C4-2B (cell line): Measurements from ENCODE around the gene FCAR.

ENCODE experiments used
- CTCF ChIP-seq: fragments of 450-650 bp; conservative IDR thresholded peaks from 2 replicates; pipeline ENCODE4 v1.5.1; 2017; ENCODE audit warnings: mild to moderate bottlenecking
- ZFX ChIP-seq: fragments of 450-650 bp; IDR thresholded peaks from 2 replicates; pipeline ENCODE4 v1.6.1; 2017

GRCh38 chr19:54903303-54903702 lies 29.3 kb downstream of the FCAR start:
- no peak for TF ChIP-seq CTCF
- TF ChIP-seq ZFX: no peak
